ENCODE results near the gene GOLGA8T.
"Not testable (repeated sequence)": the region's sequence is repeated elsewhere in the genome, so short reads cannot be mapped to it uniquely, and the experiment has no call there.

GOLGA8T gene

DNA sequence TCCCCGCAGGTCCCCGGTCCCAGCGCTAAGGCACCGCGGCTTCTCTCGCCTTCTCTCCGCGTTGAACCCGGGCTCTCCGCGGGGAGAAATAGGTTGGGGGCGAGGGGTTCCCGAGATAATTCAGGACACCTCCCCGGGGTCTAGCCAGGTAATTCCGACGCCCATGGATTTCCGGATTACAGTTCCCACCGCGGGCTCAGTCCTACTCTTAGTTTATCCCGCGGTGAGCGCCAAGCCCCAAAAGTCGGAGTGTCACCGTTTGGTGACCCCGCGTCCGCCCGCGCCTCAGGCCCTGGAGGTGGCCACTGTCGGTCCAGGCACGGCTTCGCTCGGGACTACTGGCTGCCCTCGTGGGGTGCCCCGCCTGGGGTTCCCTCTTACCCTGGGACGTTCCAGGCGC lies 56.8 kb downstream of the GOLGA8T start:
- DNase-seq (ENCODE audit: low spot score): not testable (repeated sequence)

DNA sequence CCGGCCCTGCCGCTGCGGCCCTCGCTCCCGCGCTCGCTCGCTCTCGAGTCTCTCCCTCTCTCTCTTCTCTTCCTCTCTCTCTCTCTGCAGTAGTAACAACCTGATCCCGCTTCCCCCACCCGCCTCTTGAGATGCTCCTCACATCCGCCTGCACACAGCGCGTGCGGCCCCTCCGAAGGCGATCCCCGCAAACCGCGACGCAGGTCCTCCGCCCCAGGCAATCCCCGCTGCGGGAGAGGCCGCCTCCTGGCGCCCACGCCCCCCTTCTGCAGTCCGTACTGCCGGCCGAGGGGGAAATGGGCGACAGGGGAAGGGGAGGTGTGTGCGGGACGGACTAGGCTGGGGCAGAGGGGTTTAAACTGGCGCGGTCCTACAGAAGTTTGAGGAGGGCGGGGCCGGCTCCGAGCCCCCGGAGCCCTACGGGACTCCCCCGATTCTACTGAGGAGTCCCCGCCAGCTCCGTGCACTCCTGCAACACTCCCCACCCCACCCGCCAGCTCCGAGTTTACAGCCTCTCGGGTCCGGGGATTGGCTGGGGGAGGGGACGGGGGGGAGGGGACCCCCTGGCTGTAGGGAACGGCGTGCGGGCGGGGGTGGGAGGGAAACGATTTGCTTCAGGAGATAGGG lies 57.4 kb downstream of the GOLGA8T start:
- not testable (repeated sequence) for DNase-seq (ENCODE audit: low spot score)

DNA sequence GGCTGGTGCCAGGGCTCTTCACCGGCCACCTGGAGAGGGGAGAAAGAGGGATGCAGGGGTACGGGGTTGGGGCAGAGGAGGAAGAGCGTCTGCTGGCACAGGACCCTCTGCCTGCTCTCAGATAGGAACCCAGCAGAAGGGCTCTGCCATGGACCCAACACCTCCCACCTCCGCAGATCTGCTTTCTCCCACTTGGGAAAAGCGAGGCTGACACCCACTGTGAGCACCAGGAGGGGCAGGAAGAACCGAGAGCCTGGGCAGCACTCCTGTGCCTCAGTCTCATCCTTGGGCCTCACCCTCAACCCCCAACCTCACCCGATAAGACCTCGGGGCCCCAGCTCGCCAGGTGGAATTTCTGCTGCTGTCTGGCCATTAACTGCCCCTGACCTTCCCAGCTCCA lies 58.0 kb downstream of the GOLGA8T start:
- not testable (repeated sequence) for DNase-seq (ENCODE audit: low spot score)

Data from D341Med (cell line).